GM19351 (cell line): ENCODE measurements around the gene GGT5.

Experiments used
- ATAC-seq: cut with Tn5 transposase; IDR thresholded peaks from one replicate; pipeline ENCODE4 v1.9.1; 2021; ENCODE audit warnings: mild to moderate bottlenecking, moderate library complexity; ENCODE audit not compliant: unreplicated experiment

The GGT5 gene

GRCh38 chr22:24170188-24170587 lies 74.7 kb downstream of the GGT5 start:
- ATAC-seq: no peak
